GM12891 (cell line): Measurements from ENCODE around the gene ASTN2.

Source experiments
- PAX5 ChIP-seq: IDR thresholded peaks from 2 replicates; pipeline ENCODE4 v1.6.1; 2011; ENCODE audit warnings: low read length, moderate library complexity, mild to moderate bottlenecking; ENCODE audit not compliant: insufficient read depth, severe bottlenecking
- POLR2A ChIP-seq: IDR thresholded peaks from 2 replicates; pipeline ENCODE4 v1.6.1; 2011; ENCODE audit warnings: low read depth, low read length, control low read depth
- POLR2AphosphoS5 ChIP-seq: IDR thresholded peaks from 2 replicates; pipeline ENCODE4 v1.6.1; 2011; ENCODE audit warnings: low read depth, low read length, control low read depth
- POU2F2 ChIP-seq: IDR thresholded peaks from 2 replicates; pipeline ENCODE4 v1.6.1; 2011; ENCODE audit warnings: low read depth, mild to moderate bottlenecking, control low read depth, low read length, moderate library complexity
- SPI1 ChIP-seq: IDR thresholded peaks from 2 replicates; pipeline ENCODE4 v1.6.1; 2011; ENCODE audit warnings: low read depth, low read length, control low read depth
- TAF1 ChIP-seq: IDR thresholded peaks from 2 replicates; pipeline ENCODE4 v1.6.1; 2011; ENCODE audit warnings: low read depth, low read length, control low read depth

DNA sequence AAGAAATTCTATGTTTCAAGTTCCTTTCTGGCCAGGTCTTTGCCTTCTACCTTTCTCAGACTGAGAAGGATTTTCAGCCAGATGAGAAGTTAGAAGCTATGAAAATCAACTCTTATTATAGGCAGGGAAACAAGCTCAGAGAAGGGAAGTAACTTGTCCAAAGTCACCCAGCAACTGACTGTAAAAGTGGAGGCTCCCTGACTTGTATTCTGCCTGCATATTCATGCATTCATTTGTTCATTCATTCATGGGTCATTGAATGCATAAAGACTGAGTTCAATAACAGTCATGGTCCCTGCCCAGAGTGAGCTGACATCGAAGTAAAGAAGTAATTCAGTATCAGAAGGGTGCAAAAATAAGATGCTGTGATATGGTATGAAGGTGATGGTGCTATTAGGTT is 1021.7 kb downstream of the ASTN2 start:
- TF ChIP-seq POLR2A = no peak
- no peak for TF ChIP-seq TAF1
- no peak for TF ChIP-seq POLR2AphosphoS5
- TF ChIP-seq SPI1 = no peak
- TF ChIP-seq POU2F2 = no peak
- TF ChIP-seq PAX5 = no peak
